Left ventricle myocardium superior (tissue), 1 donor: ENCODE data around the gene OR2T8. TPM values are rescaled to one million over a fixed set of nuclear protein-coding genes. Genes with fewer than 3 reads are reported as not detected.

ENCODE experiments used
- ATAC-seq: fragments of 200-7000 bp; cut with Tn5 transposase; one replicate; pipeline ENCODE4 v1.9.1; 2020; ENCODE audit warnings: mild to moderate bottlenecking, moderate library complexity
- DNase-seq: peaks from one replicate; pipeline ENCODE4 v3.0.0-alpha.2; 2020
- intact Hi-C: fragments of 100-400 bp; cut with micrococcal nuclease; formaldehyde crosslinking; loops from one replicate; pipeline ENCODE4 v1.11.0; 2022
- total RNA-seq: library from RNA; stranded (reverse); fragmentation: NEBNext Ultra II Directional; extraction: Animal tissue kit (Norgen Biotek cat#: 25700); gene quantifications from one replicate; pipeline ENCODE4 v1.2.1, GENCODE V29; 2021
- donor health status: DM: no; HTN: yes; CAD: no; lungs with severe emphysema.

The OR2T8 gene
- total RNA-seq, 1 donor from 2014 or later, result not detected

DNA sequence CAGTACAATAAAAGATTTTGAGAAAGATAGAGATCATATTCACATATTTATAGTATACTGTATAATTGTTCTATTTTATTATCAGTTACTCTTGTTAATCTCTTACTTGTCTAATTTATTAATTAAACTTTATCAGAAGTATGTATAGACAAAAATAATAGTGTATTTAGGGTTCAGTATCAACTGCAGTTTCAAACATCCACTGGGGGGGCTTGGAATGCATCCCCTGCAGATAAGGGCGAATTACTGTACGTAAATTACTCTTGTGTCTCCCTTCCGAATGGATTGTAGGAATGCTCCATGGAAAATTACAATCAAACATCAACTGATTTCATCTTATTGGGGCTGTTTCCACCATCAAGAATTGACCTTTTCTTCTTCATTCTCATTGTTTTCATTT, 28.5 kb downstream of the OR2T8 start, which contains the start of gene OR2L8:
Gene OR2L8, plus strand, starts transcription at position 301 of the 400 bp plus-strand sequence. Its CDS starts 0 bp downstream, at position 301.
- DNase-seq, result no peak
- intact Hi-C loops, result no loop called here
- no peak for ATAC-seq

DNA sequence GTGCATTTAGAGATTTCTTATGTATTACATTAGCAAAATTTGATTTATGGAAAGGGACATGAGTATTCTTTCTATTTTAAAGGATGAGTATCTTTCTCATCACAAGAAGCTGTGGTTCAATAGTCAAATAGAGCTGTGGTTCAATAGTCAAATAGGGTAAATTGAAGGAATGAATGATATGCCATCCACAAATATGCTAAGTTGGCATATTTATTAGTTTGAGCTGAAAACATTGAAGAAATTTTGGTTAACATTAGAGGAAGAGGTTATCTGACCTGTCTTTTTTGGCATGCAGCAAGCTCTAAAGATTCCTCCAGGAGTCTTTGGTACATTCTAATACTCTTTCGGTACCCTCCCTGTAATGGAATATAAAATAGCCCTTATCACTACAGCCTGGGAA, 33.4 kb downstream of the OR2T8 start:
- intact Hi-C loops, result no loop called here
- DNase-seq (no peak), ATAC-seq (no peak)

GRCh38 chr1:247961791-247962190, 41.7 kb downstream of the OR2T8 start:
- ATAC-seq, result no peak
- intact Hi-C loops, result no loop called here
- DNase-seq, result no peak

DNA sequence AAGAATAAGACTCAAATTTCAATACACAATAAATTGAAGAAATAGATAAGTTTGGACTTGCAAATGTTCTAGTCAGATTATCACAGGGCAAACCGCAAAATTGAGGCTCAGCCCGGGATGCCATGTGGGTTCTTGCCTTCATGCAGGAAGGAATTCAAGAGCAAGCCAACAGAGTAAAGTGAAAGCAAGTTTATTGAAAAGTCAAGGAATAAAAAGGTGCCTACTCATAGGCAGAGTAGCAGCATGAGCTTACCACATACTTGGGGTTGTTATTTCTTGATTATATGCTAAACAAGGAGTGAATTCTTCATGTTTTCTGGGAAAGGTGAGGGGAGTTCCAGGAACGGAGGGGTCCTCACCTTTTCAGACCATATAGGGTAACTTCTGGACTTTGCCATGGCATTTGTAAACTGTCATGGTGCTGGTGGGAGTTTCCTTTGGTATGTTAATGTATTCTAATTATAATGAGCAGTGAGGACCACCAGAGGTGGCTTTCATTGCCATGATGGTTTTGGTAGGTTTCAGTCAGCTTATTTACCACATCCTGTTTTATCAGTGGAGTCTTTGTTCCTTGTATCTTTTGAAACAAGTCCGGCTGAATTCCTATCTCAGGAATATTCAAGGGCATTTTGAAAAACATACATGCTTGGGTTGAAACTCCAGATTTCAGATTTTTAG, 43.0 kb downstream of the OR2T8 start:
- intact Hi-C loops, result no loop called here
- ATAC-seq (no peak), DNase-seq (no peak)

GRCh38 chr1:247964933-247965332, 44.9 kb downstream of the OR2T8 start, which contains the start of gene OR2AK2:
Gene OR2AK2 (plus strand): TSS chr1:247965233. CDS start chr1:247965377, 144 bp downstream.
- intact Hi-C loops, result no loop called here
- DNase-seq (no peak), ATAC-seq (no peak)

GRCh38 chr1:247966532-247967204, 46.6 kb downstream of the OR2T8 start:
- DNase-seq (no peak), ATAC-seq (no peak)
- intact Hi-C loops, result no loop called here

Other genes with a start within 250 kb of the OR2T8 start
- not detected for gene OR13G1, start 240.5 kb upstream of the OR2T8 start, total RNA-seq
- not detected for gene OR6F1, start 203.6 kb upstream of the OR2T8 start, total RNA-seq
- not detected for gene OR14K1, start 181.6 kb upstream of the OR2T8 start, total RNA-seq
- gene OR14A2, start 172.1 kb upstream of the OR2T8 start, total RNA-seq, result not detected
- not detected for gene OR1C1, start 159.7 kb upstream of the OR2T8 start, total RNA-seq
- not detected for gene OR14A16, start 96.1 kb upstream of the OR2T8 start, total RNA-seq
- gene OR11L1, start 78.4 kb upstream of the OR2T8 start, total RNA-seq, result not detected
- gene TRIM58, start 63.1 kb upstream of the OR2T8 start, total RNA-seq, result 0.07 TPM
- not detected for gene OR2W3, start 24.7 kb upstream of the OR2T8 start, total RNA-seq
- not detected for gene OR2AJ1, start 4.6 kb downstream of the OR2T8 start, total RNA-seq
- not detected for gene OR2L8, start 28.6 kb downstream of the OR2T8 start, total RNA-seq
- not detected for gene OR2AK2, start 45.0 kb downstream of the OR2T8 start, total RNA-seq
- not detected for gene OR2L5, start 93.4 kb downstream of the OR2T8 start, total RNA-seq
- gene OR2L2, start 109.8 kb downstream of the OR2T8 start, total RNA-seq, result 0.05 TPM
- not detected for gene OR2L3, start 126.6 kb downstream of the OR2T8 start, total RNA-seq
- gene OR2L13, start 174.9 kb downstream of the OR2T8 start, total RNA-seq, result not detected
- not detected for gene OR2M5, start 224.9 kb downstream of the OR2T8 start, total RNA-seq